Measurements from ENCODE around the gene KIZ. TPM values are rescaled to one million over a fixed set of nuclear protein-coding genes. Genes with fewer than 3 reads are reported as not detected.
"Not testable (repeated sequence)": the region's sequence is repeated elsewhere in the genome, so short reads cannot be mapped to it uniquely, and the experiment has no call there.

The KIZ gene
- total RNA-seq, 1 donor from 2014 or later: 25.9 TPM

- no peak overlapping the region for H3K4me3 Mint-ChIP-seq (ENCODE audit: low read depth)
- H3K27me3 Mint-ChIP-seq: no peaks in the 10 kb centered on the region
- no peak overlapping the region for H3K27ac Mint-ChIP-seq
- no peak for TF ChIP-seq CTCF (IDR thresholded peaks at IDR 0.05; ENCODE audit: unreplicated experiment)
- no peaks in the 10 kb centered on the region for H3K4me1 Mint-ChIP-seq (ENCODE audit: low read depth)
- H3K36me3 Mint-ChIP-seq (ENCODE audit: insufficient read depth): peaks cover 6% of the 10 kb centered on the region
- DNase-seq (ENCODE audit: low spot score, unreplicated experiment): no peak
- H3K9me3 Mint-ChIP-seq (ENCODE audit: low read depth): peaks cover 3% of the 10 kb centered on the region
Measured at GRCh38 chr20:21243811-21244210, 117.9 kb downstream of the KIZ start.

- Mint-ChIP-seq H3K9me3 (ENCODE audit: low read depth) (peaks cover 3% of the 10 kb centered on the region), H3K36me3 (ENCODE audit: insufficient read depth) (peaks cover 6% of the 10 kb centered on the region), H3K27ac (no peak overlapping the region), H3K4me3 (ENCODE audit: low read depth) (no peak overlapping the region), H3K4me1 (ENCODE audit: low read depth) (no peaks in the 10 kb centered on the region), H3K27me3 (no peaks in the 10 kb centered on the region)
- TF ChIP-seq CTCF (IDR thresholded peaks at IDR 0.05; ENCODE audit: unreplicated experiment): no peak
- DNase-seq (ENCODE audit: low spot score, unreplicated experiment): no peak
Measured at GRCh38 chr20:21244808-21245207, 118.9 kb downstream of the KIZ start.

- Mint-ChIP-seq H3K4me3 (ENCODE audit: low read depth) (no peak overlapping the region), H3K9me3 (ENCODE audit: low read depth) (peaks cover 3% of the 10 kb centered on the region), H3K4me1 (ENCODE audit: low read depth) (no peaks in the 10 kb centered on the region), H3K36me3 (ENCODE audit: insufficient read depth) (peaks cover 6% of the 10 kb centered on the region), H3K27me3 (no peaks in the 10 kb centered on the region), H3K27ac (no peak overlapping the region)
- TF ChIP-seq CTCF (IDR thresholded peaks at IDR 0.05; ENCODE audit: unreplicated experiment): no peak
- no peak for DNase-seq (ENCODE audit: low spot score, unreplicated experiment)
Measured at GRCh38 chr20:21246161-21246560, 120.3 kb downstream of the KIZ start.

DNA sequence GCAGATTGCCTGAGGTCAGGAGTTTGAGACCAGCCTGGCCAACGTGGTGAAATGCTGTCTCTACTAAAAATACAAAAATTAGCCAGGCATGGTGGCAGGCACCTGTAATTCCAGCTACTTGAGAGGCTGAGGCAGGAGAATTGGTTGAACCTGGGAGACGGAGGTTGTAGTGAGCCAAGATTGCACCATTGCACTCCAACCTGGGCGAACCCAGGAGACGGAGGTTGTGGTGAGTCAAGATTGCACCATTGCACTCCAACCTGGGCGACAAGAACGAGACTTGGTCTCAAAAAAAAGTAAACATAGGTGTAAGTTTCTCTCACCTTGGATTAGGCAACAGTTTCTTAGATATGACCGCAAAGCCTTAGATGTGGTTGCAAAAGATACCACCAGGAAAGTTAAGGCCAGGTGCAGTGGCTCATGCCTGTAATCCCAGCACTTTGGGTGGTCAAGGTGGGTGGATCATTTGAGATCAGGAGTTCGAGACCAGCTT is 121.8 kb downstream of the KIZ start:
- H3K4me3 Mint-ChIP-seq (ENCODE audit: low read depth); H3K27ac Mint-ChIP-seq; H3K27me3 Mint-ChIP-seq; H3K36me3 Mint-ChIP-seq (ENCODE audit: insufficient read depth); H3K4me1 Mint-ChIP-seq (ENCODE audit: low read depth); DNase-seq (ENCODE audit: low spot score, unreplicated experiment); H3K9me3 Mint-ChIP-seq (ENCODE audit: low read depth): not testable (repeated sequence)

GRCh38 chr20:21251278-21251677 is 125.4 kb downstream of the KIZ start:
- Mint-ChIP-seq H3K27ac (no peak overlapping the region), H3K4me3 (ENCODE audit: low read depth) (no peak overlapping the region), H3K36me3 (ENCODE audit: insufficient read depth) (peaks cover 4% of the 10 kb centered on the region), H3K27me3 (no peaks in the 10 kb centered on the region), H3K4me1 (ENCODE audit: low read depth) (no peaks in the 10 kb centered on the region), H3K9me3 (ENCODE audit: low read depth) (peaks cover 3% of the 10 kb centered on the region)
- TF ChIP-seq CTCF (IDR thresholded peaks at IDR 0.05; ENCODE audit: unreplicated experiment): no peak
- no peak for DNase-seq (ENCODE audit: low spot score, unreplicated experiment)

GRCh38 chr20:21257192-21257591 is 131.3 kb downstream of the KIZ start:
- no peak overlapping the region for H3K4me3 Mint-ChIP-seq (ENCODE audit: low read depth)
- no peak overlapping the region for H3K27ac Mint-ChIP-seq
- H3K27me3 Mint-ChIP-seq: no peaks in the 10 kb centered on the region

More at GRCh38 chr20:21257192-21257591, 131.3 kb downstream of the KIZ start:
- Mint-ChIP-seq H3K4me1 (ENCODE audit: low read depth) (no peaks in the 10 kb centered on the region), H3K36me3 (ENCODE audit: insufficient read depth) (no peaks in the 10 kb centered on the region), H3K9me3 (ENCODE audit: low read depth) (no peaks in the 10 kb centered on the region)
- DNase-seq (ENCODE audit: low spot score, unreplicated experiment): no peak
- no peak for TF ChIP-seq CTCF (IDR thresholded peaks at IDR 0.05; ENCODE audit: unreplicated experiment)
